Measurements from ENCODE around the gene PTPRE. TPM values are rescaled to one million over a fixed set of nuclear protein-coding genes. Genes with fewer than 3 reads are reported as not detected.

PTPRE gene
- total and polyA plus RNA-seq, 2 donors: 12.3 to 15.2 TPM

- Histone ChIP-seq H3K4me3 (ENCODE audit: low read length in 2 of 2) (no peak overlapping the region), H3K27ac (ENCODE audit: low read depth in 1 of 2, low read length in 1 of 2) (no peak overlapping the region), H3K27me3 (ENCODE audit: control insufficient read depth in 2 of 2, insufficient read depth in 1 of 2, low read length in 1 of 2) (no peaks in the 10 kb centered on the region), H3K36me3 (ENCODE audit: control insufficient read depth in 2 of 2, insufficient read depth in 2 of 2, low read length in 1 of 2) (peaks cover 40 to 48% of the 10 kb centered on the region in 2 donors), H3K9me3 (ENCODE audit: control insufficient read depth in 2 of 2, insufficient read depth in 1 of 2, low read length in 1 of 2) (no peaks in the 10 kb centered on the region), H3K4me1 (ENCODE audit: control insufficient read depth in 2 of 2, insufficient read depth in 2 of 2, low read length in 2 of 2) (peaks cover 0 to 11% of the 10 kb centered on the region in 2 donors)
- no peak for DNase-seq (ENCODE audit: low read depth in 6 of 9, low spot score in 9 of 9)
- 91% methylated on average over 6 of the region's 6 CpGs for WGBS
Measured at GRCh38 chr10:128072046-128072445, 165.1 kb downstream of the PTPRE start.

- WGBS: 94% methylated on average over 14 of the region's 14 CpGs
- H3K9me3 ChIP-seq (ENCODE audit: control insufficient read depth in 2 of 2, insufficient read depth in 1 of 2, low read length in 1 of 2): no peaks in the 10 kb centered on the region
- H3K4me1 ChIP-seq (ENCODE audit: control insufficient read depth in 2 of 2, insufficient read depth in 2 of 2, low read length in 2 of 2): peaks cover 0 to 11% of the 10 kb centered on the region in 2 donors
- DNase-seq (ENCODE audit: low read depth in 6 of 9, low spot score in 9 of 9): no peak
- no peak overlapping the region for H3K27ac ChIP-seq (ENCODE audit: low read depth in 1 of 2, low read length in 1 of 2)
- H3K27me3 ChIP-seq (ENCODE audit: control insufficient read depth in 2 of 2, insufficient read depth in 1 of 2, low read length in 1 of 2): no peaks in the 10 kb centered on the region
- H3K36me3 ChIP-seq (ENCODE audit: control insufficient read depth in 2 of 2, insufficient read depth in 2 of 2, low read length in 1 of 2): peaks cover 37 to 48% of the 10 kb centered on the region in 2 donors
- no peak overlapping the region for H3K4me3 ChIP-seq (ENCODE audit: low read length in 2 of 2)
Measured at GRCh38 chr10:128072941-128073645, 166.2 kb downstream of the PTPRE start.

- H3K27ac ChIP-seq (ENCODE audit: low read depth in 1 of 2, low read length in 1 of 2): no peak overlapping the region
- H3K36me3 ChIP-seq (ENCODE audit: control insufficient read depth in 2 of 2, insufficient read depth in 2 of 2, low read length in 1 of 2): peaks cover 36 to 41% of the 10 kb centered on the region in 2 donors
- no peak overlapping the region for H3K4me3 ChIP-seq (ENCODE audit: low read length in 2 of 2)
- no peak for DNase-seq (ENCODE audit: low read depth in 6 of 9, low spot score in 9 of 9)
- H3K27me3 ChIP-seq (ENCODE audit: control insufficient read depth in 2 of 2, insufficient read depth in 1 of 2, low read length in 1 of 2): no peaks in the 10 kb centered on the region
- peaks cover 0 to 5% of the 10 kb centered on the region in 2 donors for H3K4me1 ChIP-seq (ENCODE audit: control insufficient read depth in 2 of 2, insufficient read depth in 2 of 2, low read length in 2 of 2)
- 83% methylated on average over 2 of the region's 2 CpGs for WGBS
- no peaks in the 10 kb centered on the region for H3K9me3 ChIP-seq (ENCODE audit: control insufficient read depth in 2 of 2, insufficient read depth in 1 of 2, low read length in 1 of 2)
Measured at GRCh38 chr10:128073890-128074289, 167.0 kb downstream of the PTPRE start.

- no peak for DNase-seq (ENCODE audit: low read depth in 6 of 9, low spot score in 9 of 9)
- Histone ChIP-seq H3K9me3 (ENCODE audit: control insufficient read depth in 2 of 2, insufficient read depth in 1 of 2, low read length in 1 of 2) (no peaks in the 10 kb centered on the region), H3K36me3 (ENCODE audit: control insufficient read depth in 2 of 2, insufficient read depth in 2 of 2, low read length in 1 of 2) (peaks cover 40 to 41% of the 10 kb centered on the region in 2 donors), H3K27ac (ENCODE audit: low read depth in 1 of 2, low read length in 1 of 2) (no peak overlapping the region), H3K4me1 (ENCODE audit: control insufficient read depth in 2 of 2, insufficient read depth in 2 of 2, low read length in 2 of 2) (no peaks in the 10 kb centered on the region), H3K27me3 (ENCODE audit: control insufficient read depth in 2 of 2, insufficient read depth in 1 of 2, low read length in 1 of 2) (no peaks in the 10 kb centered on the region), H3K4me3 (ENCODE audit: low read length in 2 of 2) (no peak overlapping the region)
- WGBS: 97% methylated on average over 5 of the region's 5 CpGs
Measured at GRCh38 chr10:128074589-128074988, 167.7 kb downstream of the PTPRE start.

- no peak for DNase-seq (ENCODE audit: low read depth in 6 of 9, low spot score in 9 of 9)
- H3K4me1 ChIP-seq (ENCODE audit: control insufficient read depth in 2 of 2, insufficient read depth in 2 of 2, low read length in 2 of 2): no peaks in the 10 kb centered on the region
- peaks cover 0 to 1% of the 10 kb centered on the region in 2 donors for H3K9me3 ChIP-seq (ENCODE audit: control insufficient read depth in 2 of 2, insufficient read depth in 1 of 2, low read length in 1 of 2)
- WGBS: 97% methylated on average over 21 of the region's 21 CpGs
- peaks cover 29 to 38% of the 10 kb centered on the region in 2 donors for H3K36me3 ChIP-seq (ENCODE audit: control insufficient read depth in 2 of 2, insufficient read depth in 2 of 2, low read length in 1 of 2)
- no peak overlapping the region for H3K27ac ChIP-seq (ENCODE audit: low read depth in 1 of 2, low read length in 1 of 2)
- no peaks in the 10 kb centered on the region for H3K27me3 ChIP-seq (ENCODE audit: control insufficient read depth in 2 of 2, insufficient read depth in 1 of 2, low read length in 1 of 2)
- H3K4me3 ChIP-seq (ENCODE audit: low read length in 2 of 2): no peak overlapping the region
Measured at GRCh38 chr10:128077155-128077875, 170.4 kb downstream of the PTPRE start.

GRCh38 chr10:128078136-128078969 is 171.4 kb downstream of the PTPRE start:
- WGBS: 84% methylated on average over 17 of the region's 17 CpGs
- Histone ChIP-seq H3K27me3 (ENCODE audit: control insufficient read depth in 2 of 2, insufficient read depth in 1 of 2, low read length in 1 of 2) (no peaks in the 10 kb centered on the region), H3K27ac (ENCODE audit: low read depth in 1 of 2, low read length in 1 of 2) (no peak overlapping the region), H3K4me3 (ENCODE audit: low read length in 2 of 2) (no peak overlapping the region), H3K4me1 (ENCODE audit: control insufficient read depth in 2 of 2, insufficient read depth in 2 of 2, low read length in 2 of 2) (no peaks in the 10 kb centered on the region), H3K36me3 (ENCODE audit: control insufficient read depth in 2 of 2, insufficient read depth in 2 of 2, low read length in 1 of 2) (peaks cover 26 to 31% of the 10 kb centered on the region in 2 donors), H3K9me3 (ENCODE audit: control insufficient read depth in 2 of 2, insufficient read depth in 1 of 2, low read length in 1 of 2) (peaks cover 0 to 1% of the 10 kb centered on the region in 2 donors)
- peak in 2 of 9 donors; percentile 33 to 36 for DNase-seq (ENCODE audit: low read depth in 6 of 9, low spot score in 9 of 9)

GRCh38 chr10:128080231-128080630 is 173.3 kb downstream of the PTPRE start:
- H3K27ac ChIP-seq (ENCODE audit: low read depth in 1 of 2, low read length in 1 of 2): no peak overlapping the region
- 97% methylated on average over 13 of the region's 13 CpGs for WGBS

GRCh38 chr10:128080641-128081040 is 173.7 kb downstream of the PTPRE start:
- DNase-seq (ENCODE audit: low read depth in 6 of 9, low spot score in 9 of 9): no peak
- peaks cover 0 to 1% of the 10 kb centered on the region in 2 donors for H3K9me3 ChIP-seq (ENCODE audit: control insufficient read depth in 2 of 2, insufficient read depth in 1 of 2, low read length in 1 of 2)
- no peaks in the 10 kb centered on the region for H3K4me1 ChIP-seq (ENCODE audit: control insufficient read depth in 2 of 2, insufficient read depth in 2 of 2, low read length in 2 of 2)
- H3K27ac ChIP-seq (ENCODE audit: low read depth in 1 of 2, low read length in 1 of 2): no peak overlapping the region
- peaks cover 29 to 32% of the 10 kb centered on the region in 2 donors for H3K36me3 ChIP-seq (ENCODE audit: control insufficient read depth in 2 of 2, insufficient read depth in 2 of 2, low read length in 1 of 2)
- no peak overlapping the region for H3K4me3 ChIP-seq (ENCODE audit: low read length in 2 of 2)
- no peaks in the 10 kb centered on the region for H3K27me3 ChIP-seq (ENCODE audit: control insufficient read depth in 2 of 2, insufficient read depth in 1 of 2, low read length in 1 of 2)
- WGBS: 87% methylated on average over 8 of the region's 8 CpGs

More at GRCh38 chr10:128080231-128080630, 173.3 kb downstream of the PTPRE start:
- peaks cover 29 to 32% of the 10 kb centered on the region in 2 donors for H3K36me3 ChIP-seq (ENCODE audit: control insufficient read depth in 2 of 2, insufficient read depth in 2 of 2, low read length in 1 of 2)
- DNase-seq (ENCODE audit: low read depth in 6 of 9, low spot score in 9 of 9): no peak
- no peaks in the 10 kb centered on the region for H3K4me1 ChIP-seq (ENCODE audit: control insufficient read depth in 2 of 2, insufficient read depth in 2 of 2, low read length in 2 of 2)
- no peak overlapping the region for H3K4me3 ChIP-seq (ENCODE audit: low read length in 2 of 2)
- no peaks in the 10 kb centered on the region for H3K27me3 ChIP-seq (ENCODE audit: control insufficient read depth in 2 of 2, insufficient read depth in 1 of 2, low read length in 1 of 2)
- peaks cover 0 to 1% of the 10 kb centered on the region in 2 donors for H3K9me3 ChIP-seq (ENCODE audit: control insufficient read depth in 2 of 2, insufficient read depth in 1 of 2, low read length in 1 of 2)

Measured in thymus (tissue), 11 donors.